ENCODE data around the gene TMEM134.

GRCh38 chr11:67497656-67498291, 28.7 kb upstream of the TMEM134 start:
- TF ChIP-seq SMC3 (IDR thresholded peaks at IDR 0.05; ENCODE audit: low read depth, low read length) (no peak), CTCF (conservative IDR thresholded peaks at IDR 0.05; ENCODE audit: low read depth, low read length) (no peak), POLR2A (IDR thresholded peaks at IDR 0.05; ENCODE audit: low read depth, low read length) (no peak), RFX5 (IDR thresholded peaks at IDR 0.05; ENCODE audit: low read depth, low read length) (no peak), ELK1 (IDR thresholded peaks at IDR 0.05; ENCODE audit: borderline replicate concordance, low read depth, low read length) (no peak), FOS (IDR thresholded peaks at IDR 0.05; ENCODE audit: low read depth, low read length) (no peak), CEBPB (IDR thresholded peaks at IDR 0.05; ENCODE audit: low read depth, low read length) (no peak), NFE2L2 (IDR thresholded peaks at IDR 0.05; ENCODE audit: low read depth, low read length) (no peak)

All from IMR-90 (cell line).